Right atrium auricular region (tissue), 2 donors: Measurements from ENCODE around the gene CORO6. TPM values are rescaled to one million over a fixed set of nuclear protein-coding genes. Genes with fewer than 3 reads are reported as not detected.

Experiments used
- DNase-seq: peaks from one replicate; pipeline ENCODE4 v3.0.0-alpha.2; 2019; ENCODE audit warnings: low spot score
- H3K27ac ChIP-seq, 2 donors: fragments of 200-600 bp; sonication (generic); 1 replicate in 1 of 2; 2 replicates in 1 of 2; pipeline ENCODE4 v1.5.1; 2016 to 2019
- H3K27me3 ChIP-seq, 2 donors: fragments of 200-600 bp; sonication (generic); one replicate each; pipeline versions ENCODE4 v1.5.1 to v1.6.0; 2017 to 2019
- H3K36me3 ChIP-seq: fragments of 200-600 bp; sonication (generic); one replicate; pipeline ENCODE4 v1.5.1; 2016
- H3K4me1 ChIP-seq, 2 donors: fragments of 200-600 bp; sonication (generic); one replicate each; pipeline versions ENCODE4 v1.5.1 to v1.6.0; 2017 to 2019
- H3K4me3 ChIP-seq, 2 donors: fragments of 200-600 bp; sonication (generic); 1 replicate in 1 of 2; 2 replicates in 1 of 2; pipeline ENCODE4 v1.5.1; 2017 to 2019; ENCODE audit warnings: mild to moderate bottlenecking in 1 of 2, moderate library complexity in 1 of 2
- H3K9me3 ChIP-seq, 2 donors: fragments of 200-600 bp; sonication (generic); one replicate each; pipeline ENCODE4 v1.5.1; 2019
- CTCF ChIP-seq, 2 donors: fragments of 200-600 bp; sonication (generic); IDR thresholded peaks; one replicate each; pipeline ENCODE4 v1.5.1; 2019; ENCODE audit warnings: antibody characterized with exemption in 2 of 2
- total RNA-seq, 2 donors: library from RNA; depleted of rRNA; stranded (reverse); fragments of >200 nt; gene quantifications; one replicate each; pipeline ENCODE4 v1.1.0, GENCODE V29; 2016

The CORO6 gene
- total RNA-seq, 2 donors from 2014 or later = 65.0 to 87.6 TPM

- no peak for DNase-seq
- Histone ChIP-seq H3K27ac (peak overlapping the region; percentile 82 to 86), H3K36me3 (no peaks in the 10 kb centered on the region), H3K4me1 (peaks cover 0 to 80% of the 10 kb centered on the region in 2 donors), H3K4me3 (no peak overlapping the region), H3K9me3 (no peaks in the 10 kb centered on the region), H3K27me3 (no peaks in the 10 kb centered on the region)
- no peak for TF ChIP-seq CTCF (IDR thresholded peaks at IDR 0.05)
Measured at GRCh38 chr17:29620271-29620670, 2.4 kb downstream of the CORO6 start.

- TF ChIP-seq CTCF (IDR thresholded peaks at IDR 0.05) = peak in 1 of 2 donors; percentile 69
- Histone ChIP-seq H3K4me3 (no peak overlapping the region), H3K27me3 (no peaks in the 10 kb centered on the region), H3K36me3 (no peaks in the 10 kb centered on the region), H3K9me3 (no peaks in the 10 kb centered on the region), H3K4me1 (peaks cover 0 to 85% of the 10 kb centered on the region in 2 donors), H3K27ac (peak overlapping the region; percentile 82 to 86)
- no peak for DNase-seq
Measured at GRCh38 chr17:29619251-29619650, 3.5 kb downstream of the CORO6 start.

- Histone ChIP-seq H3K4me1 (peaks cover 0 to 91% of the 10 kb centered on the region in 2 donors), H3K9me3 (no peaks in the 10 kb centered on the region), H3K36me3 (no peaks in the 10 kb centered on the region), H3K27ac (peak overlapping the region; percentile 82 to 86), H3K27me3 (no peaks in the 10 kb centered on the region), H3K4me3 (peak overlapping the region in 1 of 2 donors; percentile 50)
- peak in 1 of 2 donors; percentile 39 for TF ChIP-seq CTCF (IDR thresholded peaks at IDR 0.05)
- no peak for DNase-seq
Measured at GRCh38 chr17:29618272-29619065, 4.2 kb downstream of the CORO6 start.

- Histone ChIP-seq H3K27ac (peak overlapping the region; percentile 76 to 86), H3K36me3 (no peaks in the 10 kb centered on the region), H3K4me1 (peaks cover 0 to 91% of the 10 kb centered on the region in 2 donors), H3K27me3 (no peaks in the 10 kb centered on the region), H3K4me3 (peak overlapping the region; percentile 16 to 50), H3K9me3 (no peaks in the 10 kb centered on the region)
- peak; percentile 21 to 80 for TF ChIP-seq CTCF (IDR thresholded peaks at IDR 0.05)
- no peak for DNase-seq
Measured at GRCh38 chr17:29617481-29618271, 5.0 kb downstream of the CORO6 start.

GRCh38 chr17:29617125-29617480 lies 5.6 kb downstream of the CORO6 start:
- Histone ChIP-seq H3K4me3 (peak overlapping the region in 1 of 2 donors; percentile 50), H3K36me3 (no peaks in the 10 kb centered on the region), H3K9me3 (no peaks in the 10 kb centered on the region), H3K4me1 (peaks cover 0 to 92% of the 10 kb centered on the region in 2 donors), H3K27ac (peak overlapping the region in 1 of 2 donors; percentile 76), H3K27me3 (no peaks in the 10 kb centered on the region)
- peak; percentile 37 to 64 for TF ChIP-seq CTCF (IDR thresholded peaks at IDR 0.05)
- DNase-seq = peak; percentile 83
